Stomach (tissue), 4 donors: ENCODE results near the gene OXA1L.

Experiments used
- EP300 ChIP-seq: sonication (generic); formaldehyde crosslinking; IDR thresholded peaks from one replicate; pipeline ENCODE4 v1.6.1; 2017; ENCODE audit warnings: antibody characterized with exemption
- POLR2AphosphoS5 ChIP-seq, 3 donors: sonication (generic); formaldehyde crosslinking; IDR thresholded peaks; one replicate each; pipeline ENCODE4 v1.6.1; 2016; ENCODE audit warnings: antibody characterized with exemption in 3 of 3
- TF ChIP-seq, protein P1 (sequence below), 7 experiments: fragments of 450-650 bp in 4 of 7; fragments of 200-600 bp in 3 of 7; sonication (generic) in 3 of 7; IDR thresholded peaks; one replicate each; pipeline ENCODE4 v1.5.1; 2016 to 2019; ENCODE audit warnings: antibody characterized with exemption in 7 of 7, control low read depth in 2 of 7, mild to moderate bottlenecking in 1 of 7

GRCh38 chr14:22793976-22794375 is 27.5 kb downstream of the OXA1L start:
- TF ChIP-seq EP300 (no peak), POLR2AphosphoS5 (IDR thresholded peaks at IDR 0.05) (no peak)
- TF ChIP-seq, protein P1, sequence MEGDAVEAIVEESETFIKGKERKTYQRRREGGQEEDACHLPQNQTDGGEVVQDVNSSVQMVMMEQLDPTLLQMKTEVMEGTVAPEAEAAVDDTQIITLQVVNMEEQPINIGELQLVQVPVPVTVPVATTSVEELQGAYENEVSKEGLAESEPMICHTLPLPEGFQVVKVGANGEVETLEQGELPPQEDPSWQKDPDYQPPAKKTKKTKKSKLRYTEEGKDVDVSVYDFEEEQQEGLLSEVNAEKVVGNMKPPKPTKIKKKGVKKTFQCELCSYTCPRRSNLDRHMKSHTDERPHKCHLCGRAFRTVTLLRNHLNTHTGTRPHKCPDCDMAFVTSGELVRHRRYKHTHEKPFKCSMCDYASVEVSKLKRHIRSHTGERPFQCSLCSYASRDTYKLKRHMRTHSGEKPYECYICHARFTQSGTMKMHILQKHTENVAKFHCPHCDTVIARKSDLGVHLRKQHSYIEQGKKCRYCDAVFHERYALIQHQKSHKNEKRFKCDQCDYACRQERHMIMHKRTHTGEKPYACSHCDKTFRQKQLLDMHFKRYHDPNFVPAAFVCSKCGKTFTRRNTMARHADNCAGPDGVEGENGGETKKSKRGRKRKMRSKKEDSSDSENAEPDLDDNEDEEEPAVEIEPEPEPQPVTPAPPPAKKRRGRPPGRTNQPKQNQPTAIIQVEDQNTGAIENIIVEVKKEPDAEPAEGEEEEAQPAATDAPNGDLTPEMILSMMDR (IDR thresholded peaks at IDR 0.05): no peak
